HEK293 (cell line): ENCODE results near the gene PVALEF.

Experiments used
- ZNF416 ChIP-seq: fragments of 450-650 bp; formaldehyde crosslinking; IDR thresholded peaks from 2 replicates; pipeline ENCODE4 v1.5.1; 2016; ENCODE audit warnings: missing biosample characterization, missing genetic modification characterization
- ZNF629 ChIP-seq: fragments of 450-650 bp; formaldehyde crosslinking; IDR thresholded peaks from 2 replicates; pipeline ENCODE4 v1.5.1; 2017; ENCODE audit warnings: missing biosample characterization, missing genetic modification characterization
- TF ChIP-seq, protein P1 (sequence below): fragments of 450-650 bp; formaldehyde crosslinking; IDR thresholded peaks from 2 replicates; pipeline ENCODE4 v1.5.1; 2016; ENCODE audit warnings: missing biosample characterization, missing genetic modification characterization

DNA sequence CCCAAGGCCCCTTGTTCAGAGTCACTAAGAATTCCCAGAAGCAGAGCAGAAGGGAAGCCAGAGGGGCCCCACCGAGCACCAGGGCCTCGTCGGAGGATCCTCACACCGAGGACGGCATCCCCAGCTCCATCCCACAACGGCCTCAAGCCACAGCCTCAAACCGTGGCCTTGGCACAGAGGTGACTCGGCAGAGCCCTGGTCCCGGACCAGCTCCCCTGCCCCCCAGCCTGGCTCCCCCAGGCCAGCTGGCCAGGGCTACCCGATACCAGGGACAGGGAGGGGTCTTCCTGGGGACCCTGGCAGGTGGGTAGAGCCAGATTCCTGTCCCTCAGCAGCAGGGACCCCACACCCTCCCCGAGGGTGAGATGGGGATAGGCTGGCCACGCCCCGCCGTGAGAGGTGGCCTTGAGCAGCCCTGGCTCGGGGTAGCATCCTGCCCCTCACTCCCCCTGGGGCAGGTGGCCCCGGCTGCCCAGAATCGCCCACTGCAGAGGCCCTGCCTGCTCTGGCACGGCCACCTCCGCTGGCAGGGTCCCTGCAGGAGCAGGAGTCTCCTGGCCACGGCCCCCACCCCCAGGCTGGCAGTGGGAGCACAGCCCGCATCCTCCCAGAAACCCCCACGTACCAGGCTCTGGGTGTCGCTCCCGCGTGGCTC is 5.6 kb upstream of the PVALEF start:
- TF ChIP-seq, protein P1, sequence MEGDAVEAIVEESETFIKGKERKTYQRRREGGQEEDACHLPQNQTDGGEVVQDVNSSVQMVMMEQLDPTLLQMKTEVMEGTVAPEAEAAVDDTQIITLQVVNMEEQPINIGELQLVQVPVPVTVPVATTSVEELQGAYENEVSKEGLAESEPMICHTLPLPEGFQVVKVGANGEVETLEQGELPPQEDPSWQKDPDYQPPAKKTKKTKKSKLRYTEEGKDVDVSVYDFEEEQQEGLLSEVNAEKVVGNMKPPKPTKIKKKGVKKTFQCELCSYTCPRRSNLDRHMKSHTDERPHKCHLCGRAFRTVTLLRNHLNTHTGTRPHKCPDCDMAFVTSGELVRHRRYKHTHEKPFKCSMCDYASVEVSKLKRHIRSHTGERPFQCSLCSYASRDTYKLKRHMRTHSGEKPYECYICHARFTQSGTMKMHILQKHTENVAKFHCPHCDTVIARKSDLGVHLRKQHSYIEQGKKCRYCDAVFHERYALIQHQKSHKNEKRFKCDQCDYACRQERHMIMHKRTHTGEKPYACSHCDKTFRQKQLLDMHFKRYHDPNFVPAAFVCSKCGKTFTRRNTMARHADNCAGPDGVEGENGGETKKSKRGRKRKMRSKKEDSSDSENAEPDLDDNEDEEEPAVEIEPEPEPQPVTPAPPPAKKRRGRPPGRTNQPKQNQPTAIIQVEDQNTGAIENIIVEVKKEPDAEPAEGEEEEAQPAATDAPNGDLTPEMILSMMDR: no peak
- TF ChIP-seq ZNF416 (tag by site-specific recombination): no peak
- TF ChIP-seq ZNF629 (tag by site-specific recombination): no peak
